Measurements from ENCODE around the gene TRUB2.

GRCh38 chr9:128293091-128293490 is 29.2 kb downstream of the TRUB2 start:
- TF ChIP-seq CTCF (IDR thresholded peaks at IDR 0.05) (no peak), POLR2A (IDR thresholded peaks at IDR 0.05) (no peak)
